ENCODE measurements around the gene CNPY4. TPM values are rescaled to one million over a fixed set of nuclear protein-coding genes. Genes with fewer than 3 reads are reported as not detected.

CNPY4 gene
- total RNA-seq, 2 donors from 2014 or later, result 11.1 to 18.8 TPM

DNA sequence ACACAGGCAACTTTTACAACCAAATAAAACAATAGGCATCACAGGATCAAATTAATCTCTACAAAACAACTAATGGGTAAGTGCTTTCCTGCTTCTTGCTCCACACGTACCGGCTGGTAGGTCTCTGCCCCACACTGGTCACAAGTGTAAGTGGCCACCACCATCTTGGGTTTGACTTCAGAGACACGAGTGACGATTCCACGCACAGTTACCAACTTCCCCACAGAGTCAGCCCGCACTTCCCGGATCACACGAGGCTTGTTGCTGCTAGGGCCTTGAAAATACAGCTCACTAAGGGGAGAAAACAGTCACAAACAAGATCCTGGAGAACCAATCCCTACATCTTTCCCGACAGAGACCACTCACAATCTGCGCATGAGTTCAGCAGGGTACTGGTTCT is 20.5 kb upstream of the CNPY4 start:
- no peaks in the 10 kb centered on the region for H3K9me3 Mint-ChIP-seq
- DNase-seq, result no peak
- ATAC-seq (replicated peaks in 1 of 2), result no peak
- H3K27ac Mint-ChIP-seq, result peak overlapping the region; percentile 96
- peaks cover 61% of the 10 kb centered on the region for H3K4me1 Mint-ChIP-seq (ENCODE audit: low read depth)
- H3K27me3 Mint-ChIP-seq (ENCODE audit: low read depth), result no peaks in the 10 kb centered on the region
- H3K4me3 Mint-ChIP-seq, result peak overlapping the region; percentile 94 to 99
- H3K36me3 Mint-ChIP-seq (ENCODE audit: insufficient read depth in 2 of 2), result peaks cover 32 to 54% of the 10 kb centered on the region in 2 donors

- Mint-ChIP-seq H3K4me3 (peak overlapping the region; percentile 94 to 99), H3K4me1 (ENCODE audit: low read depth) (peaks cover 61% of the 10 kb centered on the region), H3K27ac (peak overlapping the region; percentile 93), H3K36me3 (ENCODE audit: insufficient read depth in 2 of 2) (peaks cover 33 to 54% of the 10 kb centered on the region in 2 donors), H3K27me3 (ENCODE audit: low read depth) (no peaks in the 10 kb centered on the region), H3K9me3 (no peaks in the 10 kb centered on the region)
- DNase-seq, result no peak
- no peak for ATAC-seq (replicated peaks in 1 of 2)
Measured at GRCh38 chr7:100099452-100099851, 20.0 kb upstream of the CNPY4 start.

DNA sequence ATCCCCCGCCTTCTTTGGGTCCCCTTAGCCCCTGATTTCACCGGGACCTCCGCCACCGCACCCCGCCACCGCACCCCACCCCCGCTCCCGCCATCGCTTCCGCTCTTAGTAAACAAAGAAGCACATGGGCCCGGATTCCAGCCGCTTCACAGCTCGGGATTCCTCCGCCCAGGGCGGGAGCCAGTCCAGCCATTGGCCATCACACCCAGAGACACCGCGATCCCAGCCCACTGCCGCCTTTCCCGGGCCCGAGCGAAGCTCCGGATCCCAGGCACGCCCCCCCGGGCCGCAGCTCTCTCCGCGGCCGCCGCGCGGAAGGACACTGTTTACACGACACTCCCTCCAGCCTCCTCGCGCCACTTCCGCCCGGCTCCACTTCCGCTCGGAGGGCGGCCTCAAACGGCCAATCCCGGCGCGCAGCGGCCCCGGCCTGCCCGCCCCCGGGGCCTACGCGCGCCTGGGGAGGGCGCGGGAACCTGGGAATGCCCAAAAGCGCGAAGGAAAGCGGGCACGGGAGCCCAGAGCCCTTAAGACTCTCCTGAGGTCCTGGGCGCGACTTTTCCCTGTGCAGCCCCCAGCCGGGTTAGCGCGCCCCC is 18.9 kb upstream of the CNPY4 start:
- peak; percentile 80 to 81 for ATAC-seq (replicated peaks in 1 of 2)
- Mint-ChIP-seq H3K4me1 (ENCODE audit: low read depth) (peaks cover 52% of the 10 kb centered on the region), H3K36me3 (ENCODE audit: insufficient read depth in 2 of 2) (peaks cover 33 to 46% of the 10 kb centered on the region in 2 donors)

GRCh38 chr7:100101016-100101862 is 18.2 kb upstream of the CNPY4 start, which contains the start of the genes AP4M1 and MCM7:
AP4M1 (plus strand) TSS chr7:100101643; CDS start chr7:100101715, 72 bp downstream.
MCM7 (minus strand) TSS chr7:100101397; CDS start chr7:100101294, 103 bp downstream.
- Mint-ChIP-seq H3K36me3 (ENCODE audit: insufficient read depth in 2 of 2) (peaks cover 33 to 44% of the 10 kb centered on the region in 2 donors), H3K9me3 (no peaks in the 10 kb centered on the region), H3K27ac (peak within 1 kb of the TSS; percentile 98), H3K4me1 (ENCODE audit: low read depth) (peaks cover 45% of the 10 kb centered on the region), H3K4me3 (peak within 1 kb of the TSS; percentile 94 to 99), H3K27me3 (ENCODE audit: low read depth) (no peaks in the 10 kb centered on the region)
- ATAC-seq (replicated peaks in 1 of 2) (peak; percentile 89 to 91), DNase-seq (peak; percentile 98 to 99)

More for the DNA sequence above, 18.9 kb upstream of the CNPY4 start:
- H3K27ac Mint-ChIP-seq, result peak overlapping the region; percentile 93
- peak overlapping the region; percentile 94 to 99 for H3K4me3 Mint-ChIP-seq
- H3K9me3 Mint-ChIP-seq, result no peaks in the 10 kb centered on the region
- peak; percentile 90 to 93 for DNase-seq
- H3K27me3 Mint-ChIP-seq (ENCODE audit: low read depth), result no peaks in the 10 kb centered on the region

DNA sequence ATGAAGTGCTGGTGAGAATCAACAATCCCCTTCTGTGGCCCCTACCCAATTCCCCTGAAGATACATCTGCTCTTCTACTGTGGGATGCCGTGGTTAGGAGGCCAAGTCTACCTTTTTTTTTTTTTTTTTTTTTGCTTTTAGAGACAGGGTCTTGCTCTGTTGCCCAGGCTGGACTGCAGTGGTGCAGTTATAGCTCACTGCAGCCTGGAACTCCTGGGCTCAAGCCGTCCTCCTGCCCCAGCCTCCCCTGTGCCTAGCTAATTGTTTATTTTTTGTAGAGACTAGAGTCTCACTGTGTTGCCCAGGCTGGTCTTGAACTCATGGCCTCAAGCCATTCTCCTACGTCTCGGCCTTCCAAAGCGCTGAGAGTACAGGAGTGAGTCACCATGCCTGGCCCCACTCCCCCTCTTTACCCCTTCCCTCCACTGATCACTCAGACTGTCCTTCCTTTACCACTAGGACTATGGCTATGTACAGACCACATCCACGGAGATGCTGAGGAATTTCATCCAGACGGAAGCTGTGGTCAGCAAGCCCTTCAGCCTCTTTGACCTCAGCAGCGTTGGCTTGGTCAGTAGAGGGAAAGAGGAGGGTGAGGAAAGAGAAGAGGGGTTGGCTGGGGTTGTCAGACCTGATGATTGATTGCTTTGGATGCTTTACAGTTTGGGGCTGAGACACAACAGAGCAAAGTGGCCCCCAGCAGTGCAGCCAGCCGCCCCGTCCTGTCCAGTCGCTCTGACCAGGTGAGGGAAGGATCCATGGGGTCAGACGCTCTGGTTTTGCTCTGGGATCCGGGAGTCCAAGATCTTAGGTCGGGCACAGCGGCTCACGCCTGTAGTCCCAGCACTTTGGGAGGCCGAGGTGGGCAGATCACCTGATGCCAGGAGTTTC is 16.2 kb upstream of the CNPY4 start:
- Mint-ChIP-seq H3K4me3 (peak overlapping the region; percentile 77 to 94), H3K36me3 (ENCODE audit: insufficient read depth in 2 of 2) (peaks cover 22 to 27% of the 10 kb centered on the region in 2 donors), H3K4me1 (ENCODE audit: low read depth) (peaks cover 32% of the 10 kb centered on the region), H3K27me3 (ENCODE audit: low read depth) (no peaks in the 10 kb centered on the region), H3K27ac (peak overlapping the region; percentile 65), H3K9me3 (no peaks in the 10 kb centered on the region)
- no peak for ATAC-seq (replicated peaks in 1 of 2)
- DNase-seq, result no peak

DNA sequence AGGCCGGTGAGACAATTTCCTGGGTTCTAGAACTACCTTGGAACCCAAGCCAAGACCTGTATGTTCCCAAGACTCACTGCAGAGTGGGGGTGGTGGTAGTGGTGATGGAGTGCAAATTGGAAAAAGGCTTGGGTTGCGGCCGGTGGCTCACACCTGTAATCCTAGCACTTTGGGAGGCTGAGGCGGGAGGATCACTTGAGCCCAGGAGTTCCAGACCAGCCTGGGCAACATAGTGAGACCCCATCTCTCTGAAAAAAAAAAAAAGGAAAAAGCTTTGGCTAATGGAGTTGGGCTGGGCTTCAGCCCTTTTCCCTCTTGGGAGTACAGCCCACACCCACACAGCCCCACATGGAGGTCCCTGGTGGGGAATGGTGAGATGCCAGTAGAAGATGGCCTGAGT is 13.9 kb upstream of the CNPY4 start:
- H3K36me3 Mint-ChIP-seq (ENCODE audit: insufficient read depth in 2 of 2), result peaks cover 7 to 10% of the 10 kb centered on the region in 2 donors

DNA sequence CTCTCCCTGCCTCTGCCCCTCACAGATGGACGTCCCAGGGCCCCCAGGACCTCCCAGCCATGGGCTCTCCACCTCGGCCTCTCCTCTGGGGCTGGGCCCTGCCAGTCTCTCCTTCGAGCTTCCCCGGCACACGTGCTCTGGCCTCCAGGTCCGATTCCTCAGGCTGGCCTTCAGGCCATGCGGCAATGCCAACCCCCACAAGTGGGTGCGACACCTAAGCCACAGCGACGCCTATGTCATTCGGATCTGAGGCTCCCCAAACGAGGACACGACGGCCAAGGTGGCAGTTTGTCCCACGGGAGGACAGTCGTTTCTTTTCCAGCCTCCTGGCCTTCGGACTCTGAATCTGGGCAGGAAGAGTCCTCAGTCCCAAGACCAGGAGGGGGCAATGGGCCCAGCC is 12.8 kb upstream of the CNPY4 start:
- ATAC-seq (replicated peaks in 1 of 2), result no peak
- no peak overlapping the region for H3K27ac Mint-ChIP-seq
- peaks cover 6 to 8% of the 10 kb centered on the region in 2 donors for H3K36me3 Mint-ChIP-seq (ENCODE audit: insufficient read depth in 2 of 2)
- no peak overlapping the region for H3K4me3 Mint-ChIP-seq
- H3K9me3 Mint-ChIP-seq, result no peaks in the 10 kb centered on the region
- DNase-seq, result no peak
- H3K27me3 Mint-ChIP-seq (ENCODE audit: low read depth), result no peaks in the 10 kb centered on the region
- peaks cover 12% of the 10 kb centered on the region for H3K4me1 Mint-ChIP-seq (ENCODE audit: low read depth)

More for the DNA sequence above, 13.9 kb upstream of the CNPY4 start:
- Mint-ChIP-seq H3K4me3 (no peak overlapping the region), H3K4me1 (ENCODE audit: low read depth) (peaks cover 12% of the 10 kb centered on the region), H3K27me3 (ENCODE audit: low read depth) (no peaks in the 10 kb centered on the region), H3K9me3 (no peaks in the 10 kb centered on the region), H3K27ac (no peak overlapping the region)
- DNase-seq, result no peak
- ATAC-seq (replicated peaks in 1 of 2), result no peak

DNA sequence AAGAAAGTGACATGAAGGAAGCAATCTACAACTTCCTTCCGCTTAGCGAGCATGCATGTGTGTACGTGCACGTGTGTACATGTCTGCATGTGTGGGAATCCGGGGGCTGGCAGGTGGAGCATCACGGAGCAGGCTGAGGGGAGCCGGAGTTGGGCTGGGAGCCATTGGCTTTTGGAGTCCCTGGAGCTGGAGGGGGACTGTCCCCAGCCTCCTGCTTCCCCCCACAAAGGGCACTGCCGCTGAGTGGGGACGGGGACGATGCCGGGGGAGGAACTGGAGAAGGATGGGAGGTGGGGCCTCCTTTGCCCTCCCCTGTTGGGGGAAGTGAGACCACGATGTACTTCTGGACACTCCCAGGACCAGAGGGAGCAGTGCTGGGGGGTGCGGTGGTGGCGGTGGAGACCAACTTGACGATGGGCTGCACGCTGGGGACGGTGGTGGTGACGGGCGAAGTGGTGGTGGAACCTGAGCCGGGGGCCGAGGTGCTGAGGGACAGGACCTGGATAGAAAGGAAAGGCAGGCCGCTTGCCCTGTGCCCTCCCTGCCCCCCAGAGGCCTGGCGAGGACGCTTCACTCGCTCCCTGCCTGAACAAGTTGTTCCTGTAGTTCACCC is 12.2 kb upstream of the CNPY4 start:
- Mint-ChIP-seq H3K4me3 (no peak overlapping the region), H3K36me3 (ENCODE audit: insufficient read depth in 2 of 2) (peaks cover 6 to 8% of the 10 kb centered on the region in 2 donors), H3K27ac (no peak overlapping the region), H3K9me3 (no peaks in the 10 kb centered on the region), H3K27me3 (ENCODE audit: low read depth) (no peaks in the 10 kb centered on the region), H3K4me1 (ENCODE audit: low read depth) (peaks cover 11% of the 10 kb centered on the region)
- DNase-seq (no peak), ATAC-seq (replicated peaks in 1 of 2) (no peak)

DNA sequence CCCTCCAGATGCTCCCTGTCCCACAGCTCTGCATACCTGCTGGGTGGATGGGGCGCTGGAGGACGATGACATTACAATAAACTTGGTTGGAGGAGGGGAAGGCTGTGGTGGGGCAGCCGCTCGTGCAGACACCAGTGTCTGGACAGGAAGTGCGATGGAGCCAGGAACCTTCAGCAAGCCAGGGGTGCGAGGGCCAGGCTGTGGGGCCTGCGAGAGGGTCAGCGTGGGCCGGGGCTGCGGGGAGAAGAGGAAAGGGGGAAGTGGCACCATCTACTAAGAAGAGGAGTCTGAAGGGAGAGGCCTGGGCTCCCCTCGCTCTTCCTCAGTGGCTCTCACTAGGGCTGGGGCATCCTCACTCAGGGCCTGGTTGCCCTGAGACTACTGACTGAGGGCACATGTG is 11.5 kb upstream of the CNPY4 start:
- peaks cover 8 to 11% of the 10 kb centered on the region in 2 donors for H3K36me3 Mint-ChIP-seq (ENCODE audit: insufficient read depth in 2 of 2)

DNA sequence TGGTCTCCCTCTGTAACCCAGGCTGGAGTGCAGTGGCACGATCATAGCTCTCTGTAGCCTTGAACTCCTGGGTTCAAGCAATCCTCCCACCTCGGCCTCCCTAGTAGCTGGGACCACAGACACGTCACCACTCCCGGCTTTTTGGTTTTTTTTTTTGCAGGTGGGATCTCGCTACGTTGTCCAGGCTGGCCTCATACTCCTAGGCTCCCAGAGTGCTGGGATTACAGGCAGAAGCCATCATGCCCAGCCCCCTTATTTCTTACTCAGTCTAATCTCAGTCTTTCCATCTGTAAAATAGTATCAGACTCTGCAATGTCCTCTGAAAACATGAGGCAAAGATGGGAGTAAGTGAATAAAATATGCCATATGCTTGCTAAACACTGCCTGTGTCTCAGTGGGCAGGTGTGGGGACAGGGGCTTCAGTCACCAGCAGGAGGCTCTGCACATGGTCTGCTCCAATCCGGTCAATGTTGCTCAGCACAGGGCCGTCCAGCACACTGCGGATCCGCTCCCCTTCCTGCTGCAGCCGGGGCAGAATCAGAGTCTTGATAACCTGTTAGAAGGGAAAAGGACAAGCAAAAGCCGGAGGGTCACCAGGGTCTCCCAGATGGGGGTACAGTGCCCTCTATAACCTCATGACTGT is 9.8 kb upstream of the CNPY4 start:
- Mint-ChIP-seq H3K4me3 (no peak overlapping the region), H3K36me3 (ENCODE audit: insufficient read depth in 2 of 2) (peaks cover 6 to 11% of the 10 kb centered on the region in 2 donors), H3K9me3 (no peaks in the 10 kb centered on the region), H3K4me1 (ENCODE audit: low read depth) (no peaks in the 10 kb centered on the region), H3K27ac (no peak overlapping the region), H3K27me3 (ENCODE audit: low read depth) (no peaks in the 10 kb centered on the region)
- ATAC-seq (replicated peaks in 1 of 2) (no peak), DNase-seq (no peak)

More for the DNA sequence above, 11.5 kb upstream of the CNPY4 start:
- Mint-ChIP-seq H3K4me1 (ENCODE audit: low read depth) (peaks cover 4% of the 10 kb centered on the region), H3K4me3 (no peak overlapping the region), H3K9me3 (no peaks in the 10 kb centered on the region), H3K27me3 (ENCODE audit: low read depth) (no peaks in the 10 kb centered on the region), H3K27ac (no peak overlapping the region)
- ATAC-seq (replicated peaks in 1 of 2) (no peak), DNase-seq (no peak)

DNA sequence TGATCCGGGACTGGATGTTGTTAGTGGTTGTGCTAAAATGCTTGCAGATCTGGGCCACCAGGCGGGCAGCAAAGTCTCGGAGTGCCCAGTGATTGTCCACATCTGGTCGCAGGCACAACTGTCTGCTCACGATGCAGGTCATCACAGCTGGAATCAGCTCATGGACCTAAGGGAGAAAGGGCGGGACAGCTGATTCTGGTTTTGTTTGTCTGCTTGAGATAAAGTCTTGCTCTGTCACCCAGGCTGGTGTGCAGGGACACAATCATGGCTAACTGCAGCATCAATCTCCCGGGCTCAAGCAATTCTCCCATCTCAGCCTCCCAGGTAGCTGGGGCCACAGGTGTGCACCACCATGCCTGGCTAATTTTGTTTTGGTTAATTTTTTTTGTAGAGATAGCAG is 8.3 kb upstream of the CNPY4 start:
- Mint-ChIP-seq H3K9me3 (no peaks in the 10 kb centered on the region), H3K36me3 (ENCODE audit: insufficient read depth in 2 of 2) (peaks cover 5 to 8% of the 10 kb centered on the region in 2 donors), H3K27me3 (ENCODE audit: low read depth) (no peaks in the 10 kb centered on the region), H3K27ac (no peak overlapping the region), H3K4me1 (ENCODE audit: low read depth) (no peaks in the 10 kb centered on the region), H3K4me3 (no peak overlapping the region)
- DNase-seq (no peak), ATAC-seq (replicated peaks in 1 of 2) (no peak)

- Mint-ChIP-seq H3K4me3 (no peak overlapping the region), H3K27me3 (ENCODE audit: low read depth) (no peaks in the 10 kb centered on the region), H3K36me3 (ENCODE audit: insufficient read depth in 2 of 2) (peaks cover 4 to 8% of the 10 kb centered on the region in 2 donors), H3K9me3 (no peaks in the 10 kb centered on the region), H3K4me1 (ENCODE audit: low read depth) (no peaks in the 10 kb centered on the region), H3K27ac (no peak overlapping the region)
- ATAC-seq (replicated peaks in 1 of 2), result no peak
- DNase-seq, result no peak
Measured at GRCh38 chr7:100111914-100112313, 7.5 kb upstream of the CNPY4 start.
